ENCODE data around the gene POU2F1.

GRCh38 chr1:167197236-167197635 is 23.4 kb upstream of the POU2F1 start:
- TF ChIP-seq ZNF384 (IDR thresholded peaks at IDR 0.05): no peak
- TF ChIP-seq SUZ12 (IDR thresholded peaks at IDR 0.05): no peak
- no peak for TF ChIP-seq SP1 (IDR thresholded peaks at IDR 0.05)
- TF ChIP-seq BHLHE40 (IDR thresholded peaks at IDR 0.05; ENCODE audit: borderline replicate concordance): no peak
- TF ChIP-seq NFRKB (IDR thresholded peaks at IDR 0.05): no peak
- no peak for TF ChIP-seq FOXK2 (IDR thresholded peaks at IDR 0.05)
- TF ChIP-seq FOXA1 (IDR thresholded peaks at IDR 0.05): no peak
- no peak for TF ChIP-seq HDGF (IDR thresholded peaks at IDR 0.05; ENCODE audit: borderline replicate concordance)

Measured in HEK293T (cell line).